Ascending aorta (tissue), 2 donors: Measurements from ENCODE around the gene TRAPPC2L. TPM values are rescaled to one million over a fixed set of nuclear protein-coding genes. Genes with fewer than 3 reads are reported as not detected.

Experiments
- DNase-seq, 2 donors: peaks; one replicate each; pipeline ENCODE4 v3.0.0-alpha.2; 2019; ENCODE audit warnings: low spot score in 2 of 2
- H3K27ac ChIP-seq, 2 donors: fragments of 200-600 bp; sonication (generic); one replicate each; pipeline ENCODE4 v1.5.1; 2016 to 2017; ENCODE audit warnings: mild to moderate bottlenecking in 1 of 2
- H3K27me3 ChIP-seq: fragments of 200-600 bp; sonication (generic); one replicate; pipeline ENCODE4 v1.5.1; 2017
- H3K36me3 ChIP-seq, 2 donors: fragments of 200-600 bp; sonication (generic); one replicate each; pipeline ENCODE4 v1.5.1; 2016
- H3K4me1 ChIP-seq, 2 donors: fragments of 200-600 bp; sonication (generic); one replicate each; pipeline ENCODE4 v1.5.1; 2016 to 2017; ENCODE audit warnings: mild to moderate bottlenecking in 1 of 2
- H3K4me3 ChIP-seq, 2 donors: fragments of 200-600 bp; sonication (generic); one replicate each; pipeline ENCODE4 v1.5.1; 2016 to 2017; ENCODE audit warnings: mild to moderate bottlenecking in 1 of 2
- H3K9me3 ChIP-seq, 2 donors: fragments of 200-600 bp; sonication (generic); one replicate each; pipeline ENCODE4 v1.5.1; 2016
- intact Hi-C: fragments of 100-400 bp; cut with DNase I; formaldehyde crosslinking; loops from one replicate; pipeline ENCODE4 v1.15.1; 2023
- total RNA-seq: library from RNA; depleted of rRNA; stranded (reverse); fragments of >200 nt; gene quantifications from one replicate; pipeline ENCODE4 v1.1.0, GENCODE V29; 2016
- TF ChIP-seq, protein P1 (sequence below), 3 experiments: fragments of 200-600 bp in 2 of 3; fragments of 450-650 bp in 1 of 3; sonication (generic) in 2 of 3; IDR thresholded peaks; one replicate each; pipeline ENCODE4 v1.5.1; 2016 to 2019; ENCODE audit warnings: antibody characterized with exemption in 3 of 3, mild to moderate bottlenecking in 1 of 3, moderate library complexity in 1 of 3

Gene TRAPPC2L
- total RNA-seq, 1 donor from 2014 or later = 7.6 TPM

DNA sequence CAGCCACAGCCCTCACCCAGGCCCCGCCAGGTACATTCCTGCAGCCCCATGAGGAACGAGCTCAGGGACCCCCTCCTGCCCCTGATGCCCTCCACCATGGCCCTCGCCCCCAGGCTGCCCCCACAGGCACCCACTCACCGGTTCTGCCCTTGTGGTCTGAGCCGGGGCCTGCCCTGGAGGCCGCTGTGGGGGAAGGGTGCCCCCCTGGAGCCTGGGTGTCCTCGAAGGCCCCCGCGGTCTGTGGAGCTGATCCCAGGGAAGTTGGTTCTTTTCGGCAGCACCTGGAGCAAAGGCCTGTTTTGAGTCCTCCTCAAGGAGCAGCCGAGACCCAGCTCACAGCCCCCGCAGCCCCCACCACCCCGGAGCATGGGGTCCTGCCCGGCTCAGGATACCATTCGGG, 7.2 kb downstream of the TRAPPC2L start:
- intact Hi-C loops = no loop called here
- no peak for DNase-seq
- Histone ChIP-seq H3K36me3 (peaks cover 37 to 43% of the 10 kb centered on the region in 2 donors), H3K9me3 (no peaks in the 10 kb centered on the region), H3K4me1 (no peaks in the 10 kb centered on the region), H3K4me3 (no peak overlapping the region), H3K27ac (no peak overlapping the region), H3K27me3 (no peaks in the 10 kb centered on the region)
- TF ChIP-seq, protein P1, sequence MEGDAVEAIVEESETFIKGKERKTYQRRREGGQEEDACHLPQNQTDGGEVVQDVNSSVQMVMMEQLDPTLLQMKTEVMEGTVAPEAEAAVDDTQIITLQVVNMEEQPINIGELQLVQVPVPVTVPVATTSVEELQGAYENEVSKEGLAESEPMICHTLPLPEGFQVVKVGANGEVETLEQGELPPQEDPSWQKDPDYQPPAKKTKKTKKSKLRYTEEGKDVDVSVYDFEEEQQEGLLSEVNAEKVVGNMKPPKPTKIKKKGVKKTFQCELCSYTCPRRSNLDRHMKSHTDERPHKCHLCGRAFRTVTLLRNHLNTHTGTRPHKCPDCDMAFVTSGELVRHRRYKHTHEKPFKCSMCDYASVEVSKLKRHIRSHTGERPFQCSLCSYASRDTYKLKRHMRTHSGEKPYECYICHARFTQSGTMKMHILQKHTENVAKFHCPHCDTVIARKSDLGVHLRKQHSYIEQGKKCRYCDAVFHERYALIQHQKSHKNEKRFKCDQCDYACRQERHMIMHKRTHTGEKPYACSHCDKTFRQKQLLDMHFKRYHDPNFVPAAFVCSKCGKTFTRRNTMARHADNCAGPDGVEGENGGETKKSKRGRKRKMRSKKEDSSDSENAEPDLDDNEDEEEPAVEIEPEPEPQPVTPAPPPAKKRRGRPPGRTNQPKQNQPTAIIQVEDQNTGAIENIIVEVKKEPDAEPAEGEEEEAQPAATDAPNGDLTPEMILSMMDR (IDR thresholded peaks at IDR 0.05) = no peak

DNA sequence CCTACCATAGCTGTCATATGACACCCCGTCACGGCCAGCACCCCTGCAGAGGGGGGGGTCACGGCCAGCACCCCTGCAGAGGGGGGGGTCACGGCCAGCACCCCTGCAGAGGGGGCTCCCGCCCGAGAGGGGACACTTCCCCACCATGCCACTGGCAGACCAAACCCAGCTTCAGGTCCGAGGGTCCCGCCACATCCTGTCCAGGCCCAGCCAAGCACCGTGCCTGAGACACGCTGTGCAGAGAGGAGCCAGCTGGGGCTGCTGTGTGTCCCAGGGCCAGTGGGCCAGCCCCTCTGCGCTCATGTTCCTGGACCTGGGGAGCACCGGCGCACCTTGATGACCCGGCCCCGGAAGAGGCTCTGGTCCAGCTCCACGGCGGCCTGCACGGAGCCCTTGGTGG, 7.6 kb downstream of the TRAPPC2L start:
- Histone ChIP-seq H3K4me3 (no peak overlapping the region), H3K27me3 (no peaks in the 10 kb centered on the region), H3K36me3 (peaks cover 33 to 39% of the 10 kb centered on the region in 2 donors), H3K27ac (no peak overlapping the region), H3K4me1 (no peaks in the 10 kb centered on the region), H3K9me3 (no peaks in the 10 kb centered on the region)
- intact Hi-C loops = no loop called here
- TF ChIP-seq, protein P1 (IDR thresholded peaks at IDR 0.05) = no peak
- no peak for DNase-seq

DNA sequence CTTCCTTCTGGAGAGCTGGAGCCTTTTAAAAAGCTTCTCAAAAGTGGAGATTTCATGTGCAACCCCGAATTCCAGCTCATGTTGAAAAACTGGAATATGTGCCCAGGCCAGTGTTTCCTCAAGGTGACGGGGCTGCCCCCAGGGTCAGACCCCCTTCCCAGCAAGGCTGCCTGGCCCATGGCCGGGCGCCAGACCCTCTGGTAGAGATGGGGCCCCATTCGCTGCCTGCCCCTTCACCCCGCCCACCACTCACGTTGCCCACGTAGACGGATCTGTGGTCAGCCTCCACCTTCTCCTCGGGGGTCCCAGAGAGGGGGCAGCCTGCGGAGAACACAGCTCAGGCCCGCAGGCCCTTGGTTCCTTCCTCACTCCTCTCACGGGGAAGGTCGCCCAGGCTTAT, 8.4 kb downstream of the TRAPPC2L start:
- TF ChIP-seq, protein P1 (IDR thresholded peaks at IDR 0.05) = no peak
- Histone ChIP-seq H3K27ac (no peak overlapping the region), H3K9me3 (no peaks in the 10 kb centered on the region), H3K36me3 (peaks cover 25 to 31% of the 10 kb centered on the region in 2 donors), H3K4me1 (no peaks in the 10 kb centered on the region), H3K27me3 (no peaks in the 10 kb centered on the region), H3K4me3 (no peak overlapping the region)
- intact Hi-C loops = no loop called here
- no peak for DNase-seq

DNA sequence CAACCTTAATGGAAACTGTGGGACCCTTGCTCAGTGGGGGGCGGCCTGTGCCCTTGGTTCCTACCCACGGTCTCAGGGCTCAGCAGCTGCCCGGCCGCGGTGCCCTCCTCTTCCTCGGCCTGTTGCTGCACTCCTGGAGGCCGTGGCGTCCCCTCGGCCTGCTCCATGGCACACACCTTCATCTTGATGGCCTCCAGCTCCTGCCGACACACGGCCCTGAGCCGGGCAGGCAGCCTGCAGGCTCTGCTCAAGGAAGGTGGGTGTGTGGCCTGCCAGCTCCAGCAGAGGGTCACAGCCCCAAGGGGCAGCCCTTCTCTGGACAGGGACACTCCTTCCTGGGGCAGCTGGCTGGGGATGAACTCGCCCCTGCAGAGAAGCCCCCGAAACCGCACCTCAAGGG, 8.8 kb downstream of the TRAPPC2L start:
- DNase-seq = no peak
- Histone ChIP-seq H3K27me3 (no peaks in the 10 kb centered on the region), H3K4me1 (no peaks in the 10 kb centered on the region), H3K9me3 (no peaks in the 10 kb centered on the region), H3K27ac (no peak overlapping the region), H3K4me3 (no peak overlapping the region), H3K36me3 (peaks cover 21 to 27% of the 10 kb centered on the region in 2 donors)
- intact Hi-C loops = no loop called here
- TF ChIP-seq, protein P1 (IDR thresholded peaks at IDR 0.05) = no peak

GRCh38 chr16:88866151-88866920, 9.4 kb downstream of the TRAPPC2L start, which contains the start of gene PABPN1L:
TSS of gene PABPN1L (minus strand) at chr16:88866660. CDS start at chr16:88866606, 54 bp downstream.
- Histone ChIP-seq H3K36me3 (peaks cover 15 to 21% of the 10 kb centered on the region in 2 donors), H3K27ac (no peak within 1 kb of the TSS), H3K27me3 (no peaks in the 10 kb centered on the region), H3K4me1 (no peaks in the 10 kb centered on the region), H3K9me3 (no peaks in the 10 kb centered on the region), H3K4me3 (no peak within 1 kb of the TSS)
- TF ChIP-seq, protein P1 (IDR thresholded peaks at IDR 0.05) = no peak
- intact Hi-C loops = no loop called here
- DNase-seq = no peak
